ENCODE data around the gene ITGA6.
A peak's percentile ranks its signal among the peaks of the same experiment; 100 is the strongest.

The ITGA6 gene

GRCh38 chr2:172464400-172465129 is 37.2 kb downstream of the ITGA6 start:
- no peak for DNase-seq (ENCODE audit: low read depth, low spot score)

GRCh38 chr2:172465417-172466334 is 38.3 kb downstream of the ITGA6 start:
- peak; percentile 79 for DNase-seq (ENCODE audit: low read depth, low spot score)

GRCh38 chr2:172467382-172467781 is 40.0 kb downstream of the ITGA6 start:
- no peak for DNase-seq (ENCODE audit: low read depth, low spot score)

- DNase-seq (ENCODE audit: low read depth, low spot score): no peak
Observed at GRCh38 chr2:172470958-172471922, 43.9 kb downstream of the ITGA6 start.

- DNase-seq (ENCODE audit: low read depth, low spot score): no peak
Observed at GRCh38 chr2:172472446-172473033, 45.2 kb downstream of the ITGA6 start.

- no peak for DNase-seq (ENCODE audit: low read depth, low spot score)
Observed at GRCh38 chr2:172473167-172473566, 45.8 kb downstream of the ITGA6 start.

GRCh38 chr2:172478353-172478752 is 51.0 kb downstream of the ITGA6 start:
- DNase-seq (ENCODE audit: low read depth, low spot score): no peak

- DNase-seq (ENCODE audit: low read depth, low spot score): peak; percentile 48
Observed at GRCh38 chr2:172480301-172481218, 53.2 kb downstream of the ITGA6 start.

- DNase-seq (ENCODE audit: low read depth, low spot score): no peak
Observed at GRCh38 chr2:172481507-172482262, 54.3 kb downstream of the ITGA6 start.

GRCh38 chr2:172484253-172484652 is 56.9 kb downstream of the ITGA6 start:
- DNase-seq (ENCODE audit: low read depth, low spot score): no peak

GRCh38 chr2:172484706-172485105 is 57.3 kb downstream of the ITGA6 start:
- no peak for DNase-seq (ENCODE audit: low read depth, low spot score)

- DNase-seq (ENCODE audit: low read depth, low spot score): no peak
Observed at GRCh38 chr2:172488556-172488955, 61.2 kb downstream of the ITGA6 start.

GRCh38 chr2:172489681-172490080 is 62.3 kb downstream of the ITGA6 start:
- DNase-seq (ENCODE audit: low read depth, low spot score): no peak

- DNase-seq (ENCODE audit: low read depth, low spot score): no peak
Observed at GRCh38 chr2:172496160-172496608, 68.8 kb downstream of the ITGA6 start.

- DNase-seq (ENCODE audit: low read depth, low spot score): no peak
Observed at GRCh38 chr2:172507199-172507598, 79.8 kb downstream of the ITGA6 start.

- no peak for DNase-seq (ENCODE audit: low read depth, low spot score)
Observed at GRCh38 chr2:172510088-172510487, 82.7 kb downstream of the ITGA6 start.

GRCh38 chr2:172510548-172510947 is 83.2 kb downstream of the ITGA6 start:
- DNase-seq (ENCODE audit: low read depth, low spot score): no peak

- DNase-seq (ENCODE audit: low read depth, low spot score): no peak
Observed at GRCh38 chr2:172512810-172513523, 85.6 kb downstream of the ITGA6 start.

GRCh38 chr2:172513524-172513900 is 86.1 kb downstream of the ITGA6 start:
- no peak for DNase-seq (ENCODE audit: low read depth, low spot score)
